ENCODE data around the gene TNNT2. TPM values are rescaled to one million over a fixed set of nuclear protein-coding genes. Genes with fewer than 3 reads are reported as not detected.

The TNNT2 gene
- total and polyA plus RNA-seq, 5 donors: 5,203 to 16,707 (median 7,247) TPM

GRCh38 chr1:201363467-201363866 is 14.0 kb downstream of the TNNT2 start:
- ATAC-seq (no peak), DNase-seq (peak in 1 of 3 donors; percentile 10)
- Histone ChIP-seq H3K9me3 (ENCODE audit: control insufficient read depth, low read length) (no peaks in the 10 kb centered on the region), H3K4me3 (ENCODE audit: low read length) (no peak overlapping the region), H3K4me1 (ENCODE audit: control insufficient read depth, insufficient read depth, low read length) (no peaks in the 10 kb centered on the region), H3K27ac (ENCODE audit: low read length) (peak overlapping the region; percentile 26), H3K27me3 (ENCODE audit: control insufficient read depth, insufficient read depth) (no peaks in the 10 kb centered on the region)
- intact Hi-C loops (cut with DNase I): loop anchor here in 3 of 4 donors (5.0 to 10.0 kb wide), 2 partner anchors 109 to 111 kb away; no protein-coding TSS in a partner anchor
- 48% methylated on average over 8 of the region's 8 CpGs for WGBS

- H3K27me3 ChIP-seq (ENCODE audit: control insufficient read depth, insufficient read depth): no peaks in the 10 kb centered on the region
- no peak overlapping the region for H3K4me3 ChIP-seq (ENCODE audit: low read length)
- H3K9me3 ChIP-seq (ENCODE audit: control insufficient read depth, low read length): no peaks in the 10 kb centered on the region
- WGBS: 84% methylated on average over 3 of the region's 3 CpGs
- no peak for ATAC-seq
- DNase-seq: peak in 1 of 3 donors; percentile 26
- peak overlapping the region; percentile 26 for H3K27ac ChIP-seq (ENCODE audit: low read length)
- intact Hi-C loops (cut with DNase I): loop anchor here in 3 of 4 donors (5.0 to 10.0 kb wide), 2 partner anchors 108 to 111 kb away; no protein-coding TSS in a partner anchor
- H3K4me1 ChIP-seq (ENCODE audit: control insufficient read depth, insufficient read depth, low read length): no peaks in the 10 kb centered on the region
Observed at GRCh38 chr1:201362906-201363305, 14.6 kb downstream of the TNNT2 start.

GRCh38 chr1:201361652-201362504 is 15.6 kb downstream of the TNNT2 start:
- no peak for ATAC-seq
- no peaks in the 10 kb centered on the region for H3K27me3 ChIP-seq (ENCODE audit: control insufficient read depth, insufficient read depth)
- DNase-seq: peak; percentile 46 to 73 (median 61)
- no peaks in the 10 kb centered on the region for H3K9me3 ChIP-seq (ENCODE audit: control insufficient read depth, low read length)
- no peaks in the 10 kb centered on the region for H3K4me1 ChIP-seq (ENCODE audit: control insufficient read depth, insufficient read depth, low read length)
- intact Hi-C loops (cut with DNase I): loop anchor here in 3 of 4 donors (5.0 to 10.0 kb wide), 2 partner anchors 107 to 110 kb away; no protein-coding TSS in a partner anchor
- 39% methylated on average over 10 of the region's 10 CpGs for WGBS
- no peak overlapping the region for H3K4me3 ChIP-seq (ENCODE audit: low read length)
- H3K27ac ChIP-seq (ENCODE audit: low read length): peak overlapping the region; percentile 25

DNA sequence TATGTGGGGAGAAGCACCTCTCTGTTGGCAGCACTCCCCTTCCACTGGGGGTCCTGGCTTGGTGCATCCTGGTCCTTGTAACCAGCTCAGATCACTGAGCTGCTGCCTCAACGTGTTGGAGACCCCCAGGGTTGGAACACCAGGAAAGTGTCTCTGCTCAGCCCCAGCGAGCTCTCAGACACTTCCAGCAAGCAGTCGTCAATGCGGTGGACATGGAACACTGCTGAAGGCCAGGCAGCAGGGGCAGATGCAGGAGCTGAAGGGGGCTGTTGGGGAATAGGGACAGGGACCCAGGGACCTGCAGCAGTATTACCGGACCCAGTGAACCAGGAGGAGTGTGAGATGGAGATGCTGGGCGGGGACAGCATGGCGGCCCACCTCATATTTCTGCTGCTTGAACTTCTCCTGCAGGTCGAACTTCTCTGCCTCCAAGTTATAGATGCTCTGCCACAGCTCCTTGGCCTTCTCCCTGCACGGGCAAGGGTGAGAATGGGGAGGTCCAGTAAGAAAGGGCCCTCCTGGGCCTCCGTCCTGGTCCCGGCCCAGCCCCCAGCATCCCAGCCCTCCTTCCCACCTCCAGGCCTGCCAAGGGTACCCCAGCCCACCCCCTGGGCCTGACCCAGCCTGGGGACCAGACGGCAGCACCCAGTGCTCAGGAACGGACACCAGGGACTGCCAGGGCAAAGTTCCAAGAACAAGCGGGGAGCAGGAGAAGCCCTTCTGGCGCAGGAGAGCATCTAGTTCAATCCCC is 16.4 kb downstream of the TNNT2 start:
- intact Hi-C loops (cut with DNase I): loop anchor here in 3 of 4 donors (5.0 to 10.0 kb wide), 2 partner anchors 106 to 109 kb away; no protein-coding TSS in a partner anchor
- Histone ChIP-seq H3K27me3 (ENCODE audit: control insufficient read depth, insufficient read depth) (no peaks in the 10 kb centered on the region), H3K4me1 (ENCODE audit: control insufficient read depth, insufficient read depth, low read length) (no peaks in the 10 kb centered on the region), H3K4me3 (ENCODE audit: low read length) (no peak overlapping the region), H3K9me3 (ENCODE audit: control insufficient read depth, low read length) (no peaks in the 10 kb centered on the region), H3K27ac (ENCODE audit: low read length) (no peak overlapping the region)
- WGBS: 67% methylated on average over 15 of the region's 15 CpGs
- ATAC-seq (no peak), DNase-seq (peak in 2 of 3 donors; percentile 50 to 61)

DNA sequence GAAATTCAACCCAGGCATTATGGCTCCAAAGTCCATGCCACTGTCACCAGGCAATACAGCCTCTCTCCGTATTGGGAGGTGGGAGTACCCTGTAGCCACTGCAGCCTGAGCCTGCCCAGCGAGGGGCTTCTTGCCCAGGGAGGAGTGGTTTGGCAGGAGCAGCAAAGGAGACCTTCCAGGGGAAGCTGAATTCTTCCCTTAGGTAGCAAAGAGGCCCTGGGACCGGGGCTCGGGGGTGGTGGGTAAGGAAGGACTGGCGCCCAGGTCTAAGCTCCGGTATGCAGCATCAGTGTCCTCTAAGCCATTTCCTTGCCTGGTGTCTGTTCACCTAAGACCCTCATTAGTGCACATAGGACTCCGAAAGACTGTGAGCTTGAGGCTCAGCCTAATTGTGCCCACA is 17.0 kb downstream of the TNNT2 start:
- H3K9me3 ChIP-seq (ENCODE audit: control insufficient read depth, low read length): no peaks in the 10 kb centered on the region
- no peaks in the 10 kb centered on the region for H3K27me3 ChIP-seq (ENCODE audit: control insufficient read depth, insufficient read depth)
- intact Hi-C loops (cut with DNase I): loop anchor here in 3 of 4 donors (5.0 to 10.0 kb wide), 2 partner anchors 106 to 108 kb away; no protein-coding TSS in a partner anchor
- 78% methylated on average over 7 of the region's 7 CpGs for WGBS
- H3K4me1 ChIP-seq (ENCODE audit: control insufficient read depth, insufficient read depth, low read length): no peaks in the 10 kb centered on the region
- H3K27ac ChIP-seq (ENCODE audit: low read length): no peak overlapping the region
- H3K4me3 ChIP-seq (ENCODE audit: low read length): no peak overlapping the region
- ATAC-seq (no peak), DNase-seq (peak in 2 of 3 donors; percentile 28 to 40)

DNA sequence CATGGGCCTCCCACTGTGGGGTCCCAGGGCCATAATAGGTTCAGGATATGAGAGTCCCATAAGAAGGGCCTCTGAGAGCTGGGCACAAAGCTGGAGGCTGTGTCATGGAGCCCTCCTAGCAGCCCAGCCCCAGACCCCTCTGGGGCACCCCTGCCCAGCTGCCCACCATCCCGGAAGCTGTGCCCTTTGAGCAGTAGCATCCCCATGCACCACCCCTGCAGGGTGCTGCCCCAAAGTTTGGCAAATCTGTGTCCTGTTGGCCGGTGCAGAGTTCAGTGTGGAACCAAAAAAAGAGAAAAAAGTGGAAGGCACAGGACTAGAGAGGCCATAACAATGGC is 17.6 kb downstream of the TNNT2 start:
- 87% methylated on average over 2 of the region's 2 CpGs for WGBS
- no peaks in the 10 kb centered on the region for H3K4me1 ChIP-seq (ENCODE audit: control insufficient read depth, insufficient read depth, low read length)
- ATAC-seq: no peak
- H3K27ac ChIP-seq (ENCODE audit: low read length): no peak overlapping the region
- no peak overlapping the region for H3K4me3 ChIP-seq (ENCODE audit: low read length)
- intact Hi-C loops (cut with DNase I): loop anchor here in 3 of 4 donors (5.0 to 10.0 kb wide), 2 partner anchors 105 to 108 kb away; no protein-coding TSS in a partner anchor
- H3K27me3 ChIP-seq (ENCODE audit: control insufficient read depth, insufficient read depth): no peaks in the 10 kb centered on the region
- no peaks in the 10 kb centered on the region for H3K9me3 ChIP-seq (ENCODE audit: control insufficient read depth, low read length)
- peak in 2 of 3 donors; percentile 14 to 29 for DNase-seq

DNA sequence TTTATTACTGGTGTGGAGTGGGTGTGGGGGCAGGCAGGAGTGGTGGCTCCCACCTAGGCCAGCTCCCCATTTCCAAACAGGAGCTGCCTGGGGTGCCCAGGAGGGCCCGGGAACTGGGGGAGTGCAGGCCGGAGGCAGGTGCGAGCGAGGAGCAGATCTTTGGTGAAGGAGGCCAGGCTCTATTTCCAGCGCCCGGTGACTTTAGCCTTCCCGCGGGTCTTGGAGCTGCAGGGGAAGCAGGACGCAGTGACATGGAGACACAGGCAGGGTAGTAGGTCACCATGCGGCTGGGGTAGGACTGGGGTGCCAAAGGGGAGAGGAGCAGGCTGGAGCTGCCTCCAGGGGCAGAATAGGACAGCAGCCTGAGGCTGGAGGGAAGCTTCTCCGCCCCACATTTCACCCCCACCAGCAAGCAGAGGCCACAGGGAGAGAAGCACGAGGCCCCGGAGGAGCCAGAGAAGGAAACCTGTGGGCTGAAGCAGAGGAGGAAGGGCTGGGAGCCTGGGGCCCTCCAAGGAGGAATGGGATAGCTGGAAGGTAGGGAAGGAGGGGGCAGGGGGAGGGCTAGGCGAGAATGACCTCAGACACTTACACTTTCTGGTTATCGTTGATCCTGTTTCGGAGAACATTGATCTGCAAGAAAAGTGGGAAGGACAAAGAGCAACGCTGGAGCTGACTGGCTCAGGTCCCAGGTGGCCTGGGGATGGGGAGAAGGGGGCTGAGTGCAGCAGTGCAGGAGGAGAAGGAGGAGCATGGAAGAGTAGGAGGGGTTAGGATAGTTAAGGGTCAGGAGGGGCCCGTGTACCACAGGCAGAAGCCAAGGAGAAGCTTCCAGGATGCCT is 18.2 kb downstream of the TNNT2 start:
- 69% methylated on average over 18 of the region's 18 CpGs for WGBS
- ATAC-seq: no peak
- Histone ChIP-seq H3K4me3 (ENCODE audit: low read length) (no peak overlapping the region), H3K4me1 (ENCODE audit: control insufficient read depth, insufficient read depth, low read length) (no peaks in the 10 kb centered on the region), H3K9me3 (ENCODE audit: control insufficient read depth, low read length) (no peaks in the 10 kb centered on the region), H3K27me3 (ENCODE audit: control insufficient read depth, insufficient read depth) (no peaks in the 10 kb centered on the region), H3K27ac (ENCODE audit: low read length) (peak overlapping the region; percentile 55)
- DNase-seq: peak in 2 of 3 donors; percentile 24 to 41
- intact Hi-C loops (cut with DNase I): no loop called here

- intact Hi-C loops (cut with DNase I): no loop called here
- H3K4me1 ChIP-seq (ENCODE audit: control insufficient read depth, insufficient read depth, low read length): no peaks in the 10 kb centered on the region
- no peak overlapping the region for H3K4me3 ChIP-seq (ENCODE audit: low read length)
- WGBS: 76% methylated on average over 4 of the region's 4 CpGs
- H3K27me3 ChIP-seq (ENCODE audit: control insufficient read depth, insufficient read depth): no peaks in the 10 kb centered on the region
- H3K9me3 ChIP-seq (ENCODE audit: control insufficient read depth, low read length): no peaks in the 10 kb centered on the region
- H3K27ac ChIP-seq (ENCODE audit: low read length): peak overlapping the region; percentile 55
- DNase-seq (peak in 2 of 3 donors; percentile 13 to 40), ATAC-seq (no peak)
Observed at GRCh38 chr1:201358596-201358995, 18.9 kb downstream of the TNNT2 start.

GRCh38 chr1:201357636-201358348 is 19.7 kb downstream of the TNNT2 start:
- ATAC-seq: peak; percentile 2
- WGBS: 64% methylated on average over 10 of the region's 10 CpGs

DNA sequence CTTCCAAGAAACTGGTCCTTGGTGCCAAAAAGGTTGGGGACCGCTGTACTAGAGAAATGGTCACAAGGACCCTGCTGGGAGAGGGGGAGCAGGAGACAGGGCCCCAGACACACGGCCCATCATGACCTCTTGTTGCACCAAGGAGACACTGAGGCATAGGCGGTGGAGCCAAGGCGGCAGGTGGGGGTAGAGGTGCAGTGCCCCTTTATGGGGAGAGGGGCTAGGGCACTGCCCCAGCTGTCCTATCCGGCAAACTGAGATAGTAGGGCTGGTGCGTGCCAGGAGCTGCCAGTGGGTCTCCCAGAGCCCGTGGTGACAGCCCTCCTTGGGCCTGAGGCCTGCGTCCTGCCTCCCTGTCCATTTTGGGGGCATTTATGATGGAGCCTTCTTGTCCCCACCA is 20.3 kb downstream of the TNNT2 start:
- DNase-seq: peak in 2 of 3 donors; percentile 75 to 76
- no peaks in the 10 kb centered on the region for H3K9me3 ChIP-seq (ENCODE audit: control insufficient read depth, low read length)
- intact Hi-C loops (cut with DNase I): no loop called here
- peak; percentile 13 to 23 for ATAC-seq
- H3K27ac ChIP-seq (ENCODE audit: low read length): peak overlapping the region; percentile 44
- WGBS: 75% methylated on average over 8 of the region's 8 CpGs
- H3K4me3 ChIP-seq (ENCODE audit: low read length): no peak overlapping the region
- no peaks in the 10 kb centered on the region for H3K4me1 ChIP-seq (ENCODE audit: control insufficient read depth, insufficient read depth, low read length)
- no peaks in the 10 kb centered on the region for H3K27me3 ChIP-seq (ENCODE audit: control insufficient read depth, insufficient read depth)

More at GRCh38 chr1:201357636-201358348, 19.7 kb downstream of the TNNT2 start:
- no peak overlapping the region for H3K27ac ChIP-seq (ENCODE audit: low read length)
- H3K4me3 ChIP-seq (ENCODE audit: low read length): no peak overlapping the region
- H3K27me3 ChIP-seq (ENCODE audit: control insufficient read depth, insufficient read depth): no peaks in the 10 kb centered on the region
- peak in 2 of 3 donors; percentile 54 to 69 for DNase-seq
- H3K4me1 ChIP-seq (ENCODE audit: control insufficient read depth, insufficient read depth, low read length): no peaks in the 10 kb centered on the region
- intact Hi-C loops (cut with DNase I): no loop called here
- no peaks in the 10 kb centered on the region for H3K9me3 ChIP-seq (ENCODE audit: control insufficient read depth, low read length)

All from right cardiac atrium (tissue), 5 donors.